Measurements from ENCODE around the gene PRR14. TPM values are rescaled to one million over a fixed set of nuclear protein-coding genes. Genes with fewer than 3 reads are reported as not detected.
A peak's percentile ranks its signal among the peaks of the same experiment; 100 is the strongest.

Gene PRR14
- 39.1 to 43.7 TPM (median 43.5 TPM) in 3 replicates for total RNA-seq

DNA sequence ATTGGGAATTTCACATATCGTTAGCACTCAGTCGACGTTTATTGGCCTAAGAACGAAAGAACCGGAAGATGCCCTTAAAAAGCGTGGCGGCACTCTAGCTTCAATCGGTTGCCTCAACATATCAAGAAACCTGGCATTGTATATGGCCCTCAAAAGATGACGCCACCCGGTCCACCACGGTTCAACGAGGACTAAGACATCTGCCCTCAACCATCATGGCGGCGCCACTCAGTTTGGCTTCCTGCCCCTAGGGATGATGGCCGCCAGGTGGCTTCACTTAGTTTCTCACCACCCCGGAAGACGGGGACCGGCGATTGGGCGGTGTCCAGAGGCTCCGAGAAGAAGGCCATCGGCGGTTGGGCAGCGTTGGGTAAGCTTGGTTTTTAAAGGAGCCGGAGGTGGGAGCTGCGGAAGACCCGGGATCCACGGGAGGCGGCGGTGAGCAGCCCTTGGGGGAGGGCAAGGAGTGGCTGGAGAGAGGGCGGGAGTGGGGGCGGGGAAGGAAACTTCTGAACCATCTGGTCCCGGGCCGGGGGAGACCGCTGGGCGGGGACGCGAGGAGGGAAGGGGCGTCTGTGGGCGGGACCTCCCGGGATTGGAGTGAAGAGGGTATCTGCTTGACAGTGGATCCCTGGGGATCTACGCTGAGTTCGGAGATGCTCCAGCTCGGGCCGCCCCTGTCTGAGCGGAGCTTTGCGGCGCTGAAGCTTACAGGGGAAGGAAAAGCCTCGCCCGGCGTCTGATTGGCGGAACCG, at the start of gene PRR14:
Gene PRR14 (plus strand): TSS at position 592 of the 755 bp plus-strand sequence. CDS start 686 bp downstream, outside the sequence.
- DNase-seq (ENCODE audit: low spot score in 2 of 2, unreplicated experiment in 2 of 2): peak; percentile 92 to 95
- H3K27ac Mint-ChIP-seq: peak within 1 kb of the TSS; percentile 98
- H3K27me3 Mint-ChIP-seq (ENCODE audit: low read depth): peaks cover 5% of the 10 kb centered on the region
- peak within 1 kb of the TSS; percentile 99 for H3K4me3 Mint-ChIP-seq
- H3K9me3 Mint-ChIP-seq: no peaks in the 10 kb centered on the region
- peaks cover 16% of the 10 kb centered on the region for H3K4me1 Mint-ChIP-seq
- H3K36me3 Mint-ChIP-seq: peaks cover 7% of the 10 kb centered on the region
- TF ChIP-seq, protein P1, sequence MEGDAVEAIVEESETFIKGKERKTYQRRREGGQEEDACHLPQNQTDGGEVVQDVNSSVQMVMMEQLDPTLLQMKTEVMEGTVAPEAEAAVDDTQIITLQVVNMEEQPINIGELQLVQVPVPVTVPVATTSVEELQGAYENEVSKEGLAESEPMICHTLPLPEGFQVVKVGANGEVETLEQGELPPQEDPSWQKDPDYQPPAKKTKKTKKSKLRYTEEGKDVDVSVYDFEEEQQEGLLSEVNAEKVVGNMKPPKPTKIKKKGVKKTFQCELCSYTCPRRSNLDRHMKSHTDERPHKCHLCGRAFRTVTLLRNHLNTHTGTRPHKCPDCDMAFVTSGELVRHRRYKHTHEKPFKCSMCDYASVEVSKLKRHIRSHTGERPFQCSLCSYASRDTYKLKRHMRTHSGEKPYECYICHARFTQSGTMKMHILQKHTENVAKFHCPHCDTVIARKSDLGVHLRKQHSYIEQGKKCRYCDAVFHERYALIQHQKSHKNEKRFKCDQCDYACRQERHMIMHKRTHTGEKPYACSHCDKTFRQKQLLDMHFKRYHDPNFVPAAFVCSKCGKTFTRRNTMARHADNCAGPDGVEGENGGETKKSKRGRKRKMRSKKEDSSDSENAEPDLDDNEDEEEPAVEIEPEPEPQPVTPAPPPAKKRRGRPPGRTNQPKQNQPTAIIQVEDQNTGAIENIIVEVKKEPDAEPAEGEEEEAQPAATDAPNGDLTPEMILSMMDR (IDR thresholded peaks at IDR 0.05; ENCODE audit: unreplicated experiment): peak; percentile 60

DNA sequence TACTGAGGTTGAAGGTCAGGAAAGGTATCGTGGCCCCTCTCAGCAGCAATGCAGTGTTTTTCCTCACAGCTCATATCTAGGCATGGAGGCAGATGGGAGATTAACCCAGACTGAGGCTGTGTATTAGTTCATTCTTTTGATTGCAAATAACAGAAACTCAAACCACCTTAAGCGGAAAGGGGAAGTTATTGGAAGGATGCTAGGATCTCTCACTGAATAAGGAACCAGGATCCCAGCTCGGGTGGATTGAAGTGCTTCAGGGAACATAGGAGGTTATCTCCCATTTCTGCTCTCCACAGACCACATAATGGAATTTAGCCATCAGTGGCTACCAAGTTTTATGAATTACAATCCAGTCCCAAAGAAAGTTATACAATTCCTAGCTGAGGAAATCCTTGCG, 48.8 kb upstream of the PRR14 start:
- H3K4me1 Mint-ChIP-seq: no peaks in the 10 kb centered on the region
- H3K4me3 Mint-ChIP-seq: no peak overlapping the region
- H3K9me3 Mint-ChIP-seq: peaks cover 5% of the 10 kb centered on the region
- TF ChIP-seq, protein P1 (IDR thresholded peaks at IDR 0.05; ENCODE audit: unreplicated experiment): no peak
- no peaks in the 10 kb centered on the region for H3K27me3 Mint-ChIP-seq (ENCODE audit: low read depth)
- no peak for DNase-seq (ENCODE audit: low spot score in 2 of 2, unreplicated experiment in 2 of 2)
- H3K36me3 Mint-ChIP-seq: peaks cover 29% of the 10 kb centered on the region
- no peak overlapping the region for H3K27ac Mint-ChIP-seq

DNA sequence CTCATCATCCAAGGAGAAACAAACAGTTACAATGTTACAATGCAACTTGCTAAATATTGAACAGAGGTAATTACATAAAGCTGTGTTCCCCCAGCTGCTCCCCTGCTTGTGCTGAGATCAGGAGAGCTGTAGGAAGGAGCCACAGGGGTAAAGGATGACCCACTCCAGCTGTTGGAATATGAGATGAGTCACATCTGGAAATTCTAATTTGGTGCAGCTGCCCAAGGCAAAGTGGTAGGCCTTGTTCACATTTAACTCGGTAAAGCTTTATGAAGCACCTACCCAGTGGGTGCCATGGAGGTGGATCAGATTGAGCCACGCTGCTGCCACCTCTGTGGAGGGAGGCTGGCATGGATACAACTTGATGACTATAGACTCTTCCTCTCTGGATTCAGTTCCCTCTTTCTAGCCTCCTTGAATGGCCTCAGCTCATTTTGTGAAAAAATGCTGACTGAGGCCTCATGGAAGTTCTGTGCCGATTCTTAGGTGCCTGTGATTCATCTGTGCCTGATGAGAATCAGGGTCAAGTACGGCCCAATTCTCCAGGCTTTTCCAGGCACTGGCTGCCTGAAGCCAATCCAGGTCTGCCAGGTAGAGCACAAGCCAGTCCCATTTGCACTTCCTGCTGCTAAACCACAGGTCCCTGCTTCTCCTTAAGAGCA, 48.0 kb upstream of the PRR14 start:
- Mint-ChIP-seq H3K4me3 (no peak overlapping the region), H3K4me1 (no peaks in the 10 kb centered on the region), H3K27ac (no peak overlapping the region), H3K9me3 (peaks cover 5% of the 10 kb centered on the region), H3K27me3 (ENCODE audit: low read depth) (no peaks in the 10 kb centered on the region), H3K36me3 (peaks cover 29% of the 10 kb centered on the region)
- DNase-seq (ENCODE audit: low spot score in 2 of 2, unreplicated experiment in 2 of 2): no peak
- TF ChIP-seq, protein P1 (IDR thresholded peaks at IDR 0.05; ENCODE audit: unreplicated experiment): no peak

DNA sequence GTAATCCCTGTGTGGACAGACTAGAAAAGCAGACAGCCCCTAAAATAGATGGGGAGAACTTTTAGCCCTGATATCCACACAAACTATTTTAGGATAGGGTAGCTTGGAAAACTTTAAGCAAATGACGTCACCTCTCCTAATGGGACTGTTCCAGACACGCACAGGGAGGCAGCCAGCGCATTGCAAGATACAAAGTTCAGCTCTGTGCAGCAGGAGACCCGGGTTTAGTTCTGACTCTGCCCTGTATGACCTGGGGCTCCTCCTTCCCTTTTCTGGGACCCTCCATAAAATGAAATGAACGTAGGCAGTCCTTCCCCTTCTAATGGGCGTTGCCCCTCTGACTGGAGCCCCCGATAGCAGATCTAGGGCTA, 46.8 kb upstream of the PRR14 start:
- Mint-ChIP-seq H3K27ac (no peak overlapping the region), H3K36me3 (peaks cover 29% of the 10 kb centered on the region), H3K4me3 (no peak overlapping the region), H3K4me1 (peaks cover 3% of the 10 kb centered on the region), H3K27me3 (ENCODE audit: low read depth) (no peaks in the 10 kb centered on the region), H3K9me3 (peaks cover 5% of the 10 kb centered on the region)
- no peak for DNase-seq (ENCODE audit: low spot score in 2 of 2, unreplicated experiment in 2 of 2)
- TF ChIP-seq, protein P1 (IDR thresholded peaks at IDR 0.05; ENCODE audit: unreplicated experiment): no peak

DNA sequence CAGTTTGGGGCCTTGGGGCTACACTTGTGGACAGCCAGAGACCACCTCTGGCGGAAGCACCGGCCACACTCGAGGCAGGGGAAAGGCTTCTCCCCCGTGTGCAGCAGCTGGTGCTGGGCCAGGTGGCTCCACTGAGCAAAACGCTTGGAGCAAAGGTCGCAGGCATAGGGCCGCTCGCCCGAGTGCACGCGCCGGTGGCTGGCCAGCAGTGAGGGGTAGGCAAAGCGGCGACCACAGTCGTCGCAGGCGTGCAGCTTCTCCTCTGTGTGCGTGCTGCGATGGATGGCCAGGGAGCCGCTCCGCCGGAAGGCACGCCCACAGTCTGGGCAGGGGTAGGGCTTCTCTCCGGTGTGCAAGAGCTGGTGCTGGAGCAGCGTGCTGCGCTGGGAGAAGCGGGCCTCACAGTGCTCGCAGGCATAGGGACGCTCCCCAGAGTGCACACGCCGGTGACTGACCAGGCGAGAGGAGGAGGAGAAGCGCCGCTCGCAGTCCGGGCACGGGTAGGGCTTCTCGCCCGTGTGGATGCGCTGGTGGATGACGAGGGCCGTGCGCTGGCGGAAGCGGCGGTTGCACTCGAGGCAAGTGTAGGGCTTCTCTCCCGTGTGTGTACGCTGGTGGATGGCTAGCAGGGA, 46.3 kb upstream of the PRR14 start:
- Mint-ChIP-seq H3K4me3 (no peak overlapping the region), H3K27ac (no peak overlapping the region), H3K27me3 (ENCODE audit: low read depth) (no peaks in the 10 kb centered on the region), H3K36me3 (peaks cover 29% of the 10 kb centered on the region), H3K4me1 (peaks cover 4% of the 10 kb centered on the region), H3K9me3 (peaks cover 5% of the 10 kb centered on the region)
- TF ChIP-seq, protein P1 (IDR thresholded peaks at IDR 0.05; ENCODE audit: unreplicated experiment): no peak
- no peak for DNase-seq (ENCODE audit: low spot score in 2 of 2, unreplicated experiment in 2 of 2)

Measured in mesothelial cell of epicardium (in vitro differentiated cells).